Ishikawa (cell line): ENCODE measurements around the gene GPR161.

Experiments used
- CEBPB ChIP-seq: IDR thresholded peaks from 2 replicates; pipeline ENCODE4 v1.6.1; 2012
- CREB1 ChIP-seq: IDR thresholded peaks from 2 replicates; pipeline ENCODE4 v1.6.1; 2012; ENCODE audit warnings: low read depth
- EGR1 ChIP-seq: IDR thresholded peaks from 2 replicates; pipeline ENCODE4 v1.6.1; 2012
- EP300 ChIP-seq: IDR thresholded peaks from 2 replicates; pipeline ENCODE4 v1.6.1; 2012; ENCODE audit warnings: borderline replicate concordance
- FOXM1 ChIP-seq: IDR thresholded peaks from 2 replicates; pipeline ENCODE4 v1.6.1; 2012; ENCODE audit warnings: low read depth, borderline replicate concordance
- NFIC ChIP-seq: IDR thresholded peaks from 2 replicates; pipeline ENCODE4 v1.6.1; 2012
- RAD21 ChIP-seq: IDR thresholded peaks from 2 replicates; pipeline ENCODE4 v1.6.1; 2012; ENCODE audit warnings: low read depth
- TAF1 ChIP-seq: IDR thresholded peaks from 2 replicates; pipeline ENCODE4 v1.6.1; 2012; ENCODE audit warnings: low read depth, mild to moderate bottlenecking
- TCF12 ChIP-seq: IDR thresholded peaks from 2 replicates; pipeline ENCODE4 v1.6.1; 2012; ENCODE audit warnings: low read depth
- TEAD4 ChIP-seq: IDR thresholded peaks from 2 replicates; pipeline ENCODE4 v1.6.1; 2012
- YY1 ChIP-seq: IDR thresholded peaks from 2 replicates; pipeline ENCODE4 v1.6.1; 2012; ENCODE audit warnings: low read depth
- ZBTB7A ChIP-seq: IDR thresholded peaks from 2 replicates; pipeline ENCODE4 v1.6.1; 2012; ENCODE audit warnings: low read depth
- TF ChIP-seq, protein P1 (sequence below): IDR thresholded peaks from 2 replicates; pipeline ENCODE4 v1.6.1; 2012
- TF ChIP-seq, protein P2 (sequence below): IDR thresholded peaks from 2 replicates; pipeline ENCODE4 v1.6.1; 2012
- TF ChIP-seq, protein P3 (sequence below): IDR thresholded peaks from 2 replicates; pipeline ENCODE4 v1.6.1; 2012; ENCODE audit warnings: low read depth, mild to moderate bottlenecking

The GPR161 gene

DNA sequence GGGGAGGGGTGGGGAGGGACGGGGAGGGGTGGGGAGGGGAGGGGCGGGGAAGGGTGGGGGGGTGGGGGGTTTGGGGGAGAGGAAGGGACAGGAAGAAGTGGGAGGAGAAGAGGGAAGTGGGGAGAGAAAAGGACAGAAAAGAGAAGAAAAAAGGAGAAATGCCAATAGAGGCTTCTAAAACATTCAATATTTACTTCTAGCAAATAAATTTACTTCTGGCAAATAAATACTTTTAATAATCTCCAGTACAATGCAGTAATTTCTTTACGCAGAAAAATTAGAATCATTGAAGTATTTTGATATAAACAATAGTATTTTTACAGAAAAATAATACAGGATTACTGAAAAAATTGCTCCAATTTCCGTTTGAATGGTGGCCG lies 9.4 kb upstream of the GPR161 start:
- TF ChIP-seq, protein P1, sequence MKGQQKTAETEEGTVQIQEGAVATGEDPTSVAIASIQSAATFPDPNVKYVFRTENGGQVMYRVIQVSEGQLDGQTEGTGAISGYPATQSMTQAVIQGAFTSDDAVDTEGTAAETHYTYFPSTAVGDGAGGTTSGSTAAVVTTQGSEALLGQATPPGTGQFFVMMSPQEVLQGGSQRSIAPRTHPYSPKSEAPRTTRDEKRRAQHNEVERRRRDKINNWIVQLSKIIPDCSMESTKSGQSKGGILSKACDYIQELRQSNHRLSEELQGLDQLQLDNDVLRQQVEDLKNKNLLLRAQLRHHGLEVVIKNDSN: no peak
- no peak for TF ChIP-seq NFIC
- TF ChIP-seq ZBTB7A: no peak
- TF ChIP-seq, protein P2, sequence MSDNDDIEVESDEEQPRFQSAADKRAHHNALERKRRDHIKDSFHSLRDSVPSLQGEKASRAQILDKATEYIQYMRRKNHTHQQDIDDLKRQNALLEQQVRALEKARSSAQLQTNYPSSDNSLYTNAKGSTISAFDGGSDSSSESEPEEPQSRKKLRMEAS: no peak

DNA sequence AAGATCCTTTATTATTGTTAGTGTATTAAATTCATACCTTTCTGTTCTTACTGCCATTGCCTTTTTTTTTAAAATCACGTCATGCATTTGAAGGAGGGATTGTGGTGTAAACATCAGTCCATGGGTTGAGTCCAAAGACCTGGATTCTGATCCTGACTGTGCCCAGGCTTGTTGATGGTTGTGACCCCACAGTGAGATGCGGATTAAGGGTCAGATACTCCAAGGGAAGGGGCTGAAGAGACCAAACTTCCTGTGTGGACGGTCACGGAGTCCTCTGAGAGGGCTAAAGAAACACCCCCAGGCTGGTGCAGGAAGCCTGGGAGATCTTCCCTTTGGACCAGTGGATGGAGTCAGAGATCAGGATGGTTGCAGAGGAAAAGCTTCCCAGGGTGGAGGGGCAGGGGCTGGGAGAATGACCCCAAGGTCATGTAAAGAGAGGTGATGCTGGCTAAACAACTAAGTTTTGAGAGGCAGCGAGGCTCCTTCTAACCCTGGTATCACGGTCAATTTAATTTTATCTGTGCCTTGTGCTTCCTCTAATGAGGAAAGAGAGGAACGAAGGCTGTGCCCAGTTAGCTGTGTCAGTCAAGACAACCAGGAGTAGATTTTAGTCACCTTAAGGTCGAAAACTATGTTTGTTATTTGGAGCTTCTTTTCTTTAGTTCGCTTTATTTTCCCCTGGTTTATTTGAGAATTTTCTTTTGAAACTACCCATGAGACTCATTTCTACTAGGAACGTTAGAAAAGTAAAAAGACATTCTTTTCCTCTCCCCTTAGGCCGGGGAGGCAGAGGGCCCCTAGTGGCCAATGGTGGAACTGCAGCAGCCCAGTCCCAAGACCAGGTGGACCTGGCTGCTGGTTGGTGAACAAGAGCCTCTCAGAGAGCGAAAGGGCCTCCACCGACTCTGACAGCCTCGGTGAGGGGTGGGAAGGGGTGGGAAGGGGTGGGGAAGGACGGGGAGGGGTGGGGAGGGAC lies 8.7 kb upstream of the GPR161 start:
- TF ChIP-seq TEAD4 (no peak), RAD21 (peak; percentile 76)

DNA sequence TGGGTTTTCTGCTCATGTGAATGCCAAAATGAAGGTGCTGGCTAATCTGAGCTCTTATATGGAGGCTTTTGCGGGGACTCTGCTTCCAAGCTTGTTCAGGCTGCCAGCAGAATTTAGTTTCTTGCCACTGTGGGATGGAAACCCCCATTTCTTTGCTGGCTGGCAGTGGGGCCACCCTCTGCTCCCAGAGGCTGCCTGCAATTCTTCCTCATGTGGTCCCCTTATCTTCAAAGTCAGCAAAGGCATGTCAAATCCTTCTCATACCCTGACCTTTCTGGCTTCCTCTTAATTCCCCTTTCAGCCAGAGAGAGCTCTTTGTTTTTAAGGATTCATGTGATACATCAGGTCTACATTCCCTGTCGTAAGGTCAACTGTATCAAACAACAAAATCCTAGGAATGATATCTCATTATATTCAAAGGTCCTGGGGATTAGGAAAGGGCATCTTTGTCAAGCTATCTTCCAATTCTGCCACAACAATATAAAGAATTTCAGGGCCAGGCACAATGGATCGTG lies 5.2 kb upstream of the GPR161 start:
- no peak for TF ChIP-seq TAF1
- no peak for TF ChIP-seq EGR1
- TF ChIP-seq EP300: no peak
- TF ChIP-seq CEBPB: no peak
- no peak for TF ChIP-seq FOXM1
- no peak for TF ChIP-seq TEAD4
- TF ChIP-seq ZBTB7A: no peak
- TF ChIP-seq TCF12: no peak
- TF ChIP-seq CREB1: no peak
- TF ChIP-seq RAD21: no peak
- TF ChIP-seq, protein P3, sequence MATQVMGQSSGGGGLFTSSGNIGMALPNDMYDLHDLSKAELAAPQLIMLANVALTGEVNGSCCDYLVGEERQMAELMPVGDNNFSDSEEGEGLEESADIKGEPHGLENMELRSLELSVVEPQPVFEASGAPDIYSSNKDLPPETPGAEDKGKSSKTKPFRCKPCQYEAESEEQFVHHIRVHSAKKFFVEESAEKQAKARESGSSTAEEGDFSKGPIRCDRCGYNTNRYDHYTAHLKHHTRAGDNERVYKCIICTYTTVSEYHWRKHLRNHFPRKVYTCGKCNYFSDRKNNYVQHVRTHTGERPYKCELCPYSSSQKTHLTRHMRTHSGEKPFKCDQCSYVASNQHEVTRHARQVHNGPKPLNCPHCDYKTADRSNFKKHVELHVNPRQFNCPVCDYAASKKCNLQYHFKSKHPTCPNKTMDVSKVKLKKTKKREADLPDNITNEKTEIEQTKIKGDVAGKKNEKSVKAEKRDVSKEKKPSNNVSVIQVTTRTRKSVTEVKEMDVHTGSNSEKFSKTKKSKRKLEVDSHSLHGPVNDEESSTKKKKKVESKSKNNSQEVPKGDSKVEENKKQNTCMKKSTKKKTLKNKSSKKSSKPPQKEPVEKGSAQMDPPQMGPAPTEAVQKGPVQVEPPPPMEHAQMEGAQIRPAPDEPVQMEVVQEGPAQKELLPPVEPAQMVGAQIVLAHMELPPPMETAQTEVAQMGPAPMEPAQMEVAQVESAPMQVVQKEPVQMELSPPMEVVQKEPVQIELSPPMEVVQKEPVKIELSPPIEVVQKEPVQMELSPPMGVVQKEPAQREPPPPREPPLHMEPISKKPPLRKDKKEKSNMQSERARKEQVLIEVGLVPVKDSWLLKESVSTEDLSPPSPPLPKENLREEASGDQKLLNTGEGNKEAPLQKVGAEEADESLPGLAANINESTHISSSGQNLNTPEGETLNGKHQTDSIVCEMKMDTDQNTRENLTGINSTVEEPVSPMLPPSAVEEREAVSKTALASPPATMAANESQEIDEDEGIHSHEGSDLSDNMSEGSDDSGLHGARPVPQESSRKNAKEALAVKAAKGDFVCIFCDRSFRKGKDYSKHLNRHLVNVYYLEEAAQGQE: no peak
- no peak for TF ChIP-seq YY1
- TF ChIP-seq, protein P1: no peak
- TF ChIP-seq NFIC: no peak
- TF ChIP-seq, protein P2: no peak

DNA sequence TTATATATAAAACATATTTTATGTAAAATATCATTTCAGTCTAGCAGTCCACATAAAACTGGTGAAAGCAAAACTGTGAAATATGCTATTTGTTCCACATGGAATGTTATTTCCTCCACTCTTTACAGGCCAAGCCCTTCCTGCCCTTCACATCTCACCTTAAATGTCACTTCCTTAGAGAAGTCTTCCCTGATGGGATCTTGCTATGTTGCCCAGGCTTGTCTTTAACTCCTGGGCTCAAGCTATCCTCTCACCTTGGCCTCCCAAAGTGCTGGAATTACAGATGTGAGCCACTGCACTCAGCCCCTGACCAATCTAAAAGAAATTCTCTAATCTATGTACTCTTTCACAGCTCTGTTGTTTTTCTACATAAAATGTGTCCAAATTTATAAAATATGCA lies 2.3 kb upstream of the GPR161 start:
- no peak for TF ChIP-seq RAD21
- no peak for TF ChIP-seq EP300
- no peak for TF ChIP-seq FOXM1
- TF ChIP-seq EGR1: no peak
- no peak for TF ChIP-seq TAF1
- no peak for TF ChIP-seq YY1
- no peak for TF ChIP-seq TCF12
- TF ChIP-seq CEBPB: no peak
- TF ChIP-seq, protein P3: no peak
- no peak for TF ChIP-seq NFIC
- TF ChIP-seq, protein P2: no peak
- TF ChIP-seq TEAD4: no peak
- TF ChIP-seq, protein P1: no peak
- TF ChIP-seq CREB1: no peak
- TF ChIP-seq ZBTB7A: no peak

DNA sequence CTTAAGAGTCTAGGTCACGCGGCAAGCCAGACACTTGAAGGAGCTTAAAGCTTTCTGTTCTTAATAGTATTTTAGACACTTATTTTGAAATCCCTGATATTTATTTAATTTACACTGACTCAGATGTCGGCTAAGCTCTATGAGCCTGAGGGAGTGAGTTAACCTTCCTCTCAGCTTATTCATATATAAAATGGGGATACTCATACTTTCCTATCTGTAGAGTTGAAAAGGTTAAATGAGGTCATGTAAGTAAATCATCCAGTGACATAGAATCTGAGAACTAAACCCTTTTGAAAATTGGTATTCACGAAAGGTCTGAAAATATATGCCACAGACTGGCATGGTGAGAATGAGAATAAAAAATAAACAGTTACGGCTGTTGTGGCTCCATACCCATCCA lies 1.4 kb upstream of the GPR161 start:
- TF ChIP-seq TCF12 (no peak), CEBPB (no peak), NFIC (no peak), ZBTB7A (no peak), CREB1 (no peak), YY1 (no peak), TEAD4 (no peak), TAF1 (no peak), EGR1 (no peak), RAD21 (no peak), FOXM1 (no peak), EP300 (no peak)
- TF ChIP-seq, protein P1: no peak
- TF ChIP-seq, protein P3: no peak
- TF ChIP-seq, protein P2: no peak
